ENCODE data around the gene MEF2C.

The MEF2C gene

DNA sequence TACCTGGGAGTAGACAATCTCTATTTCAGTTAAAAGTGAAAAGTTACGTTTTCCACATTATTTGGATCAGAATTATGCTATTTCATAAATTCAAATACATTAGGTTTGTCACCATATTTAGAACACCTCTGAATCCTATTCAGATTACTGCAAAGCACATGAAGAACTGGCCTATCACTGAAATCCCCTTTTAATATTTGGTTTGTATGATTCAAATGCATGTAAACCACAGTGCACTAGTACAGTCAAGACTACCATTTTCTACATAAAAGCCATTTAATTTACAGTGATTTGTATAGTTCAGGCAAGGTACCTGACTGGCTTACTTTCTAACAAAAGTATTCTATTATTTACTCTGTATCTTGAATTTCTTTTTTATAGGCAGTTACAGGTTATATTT, 212.5 kb downstream of the MEF2C start:
- no peak for TF ChIP-seq GATA2 (IDR thresholded peaks at IDR 0.05; ENCODE audit: low read depth, low read length)
- no peak for TF ChIP-seq GATA3 (IDR thresholded peaks at IDR 0.05; ENCODE audit: low read depth, low read length)

DNA sequence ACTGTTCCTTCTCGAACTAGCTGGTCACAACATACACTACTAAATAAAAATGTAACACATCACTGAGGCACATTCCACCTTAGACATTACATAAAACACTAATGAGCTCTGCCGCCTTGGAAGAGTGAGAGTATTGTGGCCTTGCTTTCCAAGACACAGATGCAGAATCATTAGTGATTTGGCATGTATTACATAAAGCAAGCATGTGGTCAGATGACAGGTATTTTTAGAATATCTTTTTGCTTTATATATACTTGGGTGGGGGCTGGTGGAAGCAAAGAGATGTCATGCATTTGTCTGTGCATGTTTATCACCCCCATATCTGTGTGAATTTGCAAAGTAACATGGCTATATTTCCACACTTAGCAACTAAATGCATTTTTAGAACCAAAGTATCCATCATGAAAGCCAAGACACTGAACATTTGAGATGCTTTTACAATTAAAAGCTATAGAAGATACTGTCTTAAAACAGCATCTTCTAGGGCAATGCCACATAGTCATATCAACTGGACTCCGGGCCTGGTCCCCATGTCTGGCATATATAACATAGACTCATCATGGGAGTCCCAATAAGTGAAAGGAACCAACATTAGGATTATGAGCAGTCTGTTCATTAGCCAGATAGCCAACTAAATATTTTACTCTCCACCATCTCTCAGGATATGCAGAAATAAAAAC, 213.5 kb downstream of the MEF2C start:
- no peak for TF ChIP-seq GATA2 (IDR thresholded peaks at IDR 0.05; ENCODE audit: low read depth, low read length)
- no peak for TF ChIP-seq GATA3 (IDR thresholded peaks at IDR 0.05; ENCODE audit: low read depth, low read length)

DNA sequence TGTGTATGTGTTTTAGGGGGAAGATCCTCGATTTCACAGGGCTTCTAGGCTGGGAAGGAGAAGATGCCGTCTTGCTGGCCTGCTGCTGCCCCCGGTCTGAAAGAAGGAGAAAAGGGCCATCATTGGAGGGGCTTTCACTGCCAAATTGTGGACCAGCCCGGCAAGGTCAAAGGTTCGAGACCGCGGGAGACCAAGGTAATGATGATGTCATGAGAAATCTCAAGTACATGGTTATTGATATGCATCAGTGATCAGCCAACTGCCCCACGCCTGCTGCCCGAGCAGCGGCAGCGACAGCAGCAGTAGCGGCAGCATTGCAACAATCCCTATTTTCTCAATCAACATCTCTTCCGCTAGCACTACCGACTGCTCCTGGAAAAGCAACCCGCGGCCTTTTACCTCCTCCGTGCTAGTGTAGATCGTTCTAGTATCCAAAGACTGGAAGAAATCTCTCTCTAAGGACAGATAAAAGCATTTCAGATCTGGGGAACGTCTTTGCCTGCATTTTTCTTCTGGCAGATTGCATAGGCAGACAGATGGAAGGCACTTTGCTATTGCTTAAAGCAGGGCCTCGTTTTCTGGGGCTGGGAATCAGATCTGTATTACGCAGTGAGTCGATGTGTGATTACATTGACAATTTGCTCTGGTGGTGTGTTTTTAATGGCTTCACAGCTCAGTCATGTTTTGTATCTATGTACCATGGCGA, 215.3 kb downstream of the MEF2C start:
- TF ChIP-seq GATA3 (IDR thresholded peaks at IDR 0.05; ENCODE audit: low read depth, low read length) (no peak), GATA2 (IDR thresholded peaks at IDR 0.05; ENCODE audit: low read depth, low read length) (no peak)

Data from SH-SY5Y (cell line).